NT2/D1 (cell line): ENCODE results near the gene NUF2.
"Not testable (repeated sequence)": the region's sequence is repeated elsewhere in the genome, so short reads cannot be mapped to it uniquely, and the experiment has no call there.

Experiments used
- DNase-seq: peaks from one replicate; pipeline ENCODE4 v3.0.0-alpha.2; 2011; ENCODE audit warnings: low read depth, low spot score
- H3K27me3 ChIP-seq: 2 replicates; pipeline ENCODE4 v1.6.0; 2011; ENCODE audit warnings: mild to moderate bottlenecking; ENCODE audit not compliant: insufficient read length, insufficient read depth
- H3K36me3 ChIP-seq: 2 replicates; pipeline ENCODE4 v1.6.1; 2011; ENCODE audit warnings: mild to moderate bottlenecking, low read length, mixed read lengths; ENCODE audit not compliant: insufficient read depth, insufficient read length
- H3K4me1 ChIP-seq: 2 replicates; pipeline ENCODE4 v1.5.1; 2011; ENCODE audit not compliant: insufficient read depth, insufficient read length
- H3K4me3 ChIP-seq: 2 replicates; pipeline ENCODE4 v1.5.1; 2011; ENCODE audit warnings: low read depth; ENCODE audit not compliant: insufficient read length
- H3K9ac ChIP-seq: 2 replicates; pipeline ENCODE4 v1.6.0; 2011; ENCODE audit warnings: low read depth; ENCODE audit not compliant: insufficient read length
- H3K9me3 ChIP-seq: 2 replicates; pipeline ENCODE4 v1.5.1; 2011; ENCODE audit warnings: mild to moderate bottlenecking, low read length; ENCODE audit not compliant: insufficient read depth
- SUZ12 ChIP-seq: IDR thresholded peaks from 2 replicates; pipeline ENCODE4 v1.6.1; 2011; ENCODE audit not compliant: insufficient read length, insufficient read depth; ENCODE audit errors: extremely low read depth
- YY1 ChIP-seq: IDR thresholded peaks from 2 replicates; pipeline ENCODE4 v1.6.1; 2011; ENCODE audit not compliant: insufficient read length, insufficient read depth
- ZNF274 ChIP-seq: IDR thresholded peaks from 2 replicates; pipeline ENCODE4 v1.6.1; 2011; ENCODE audit warnings: mild to moderate bottlenecking, low read depth, low read length

Gene NUF2

DNA sequence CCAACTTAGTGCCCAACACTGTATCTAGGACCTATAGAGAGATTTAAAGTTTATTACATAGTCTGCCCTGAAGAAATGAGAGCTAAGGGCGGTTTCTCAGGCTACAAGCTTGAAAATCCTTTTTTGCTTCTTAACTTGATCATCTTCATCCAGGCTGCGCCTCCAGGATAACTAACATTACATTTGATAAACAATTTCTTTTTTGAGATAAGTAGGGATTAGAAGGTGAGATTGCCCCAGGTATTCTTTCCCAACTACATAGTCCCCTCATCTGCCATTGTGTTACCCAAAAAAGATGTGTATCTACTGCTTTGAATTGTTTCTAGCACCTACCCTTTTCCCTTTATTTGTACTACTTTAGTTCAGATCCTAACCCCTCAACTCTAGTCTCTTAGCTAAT, 25.4 kb downstream of the NUF2 start:
- H3K4me1 ChIP-seq: no peaks in the 10 kb centered on the region
- peaks cover 59% of the 10 kb centered on the region for H3K36me3 ChIP-seq
- no peak overlapping the region for H3K4me3 ChIP-seq
- no peak overlapping the region for H3K9ac ChIP-seq
- DNase-seq: no peak
- TF ChIP-seq SUZ12: no peak
- TF ChIP-seq YY1: no peak
- TF ChIP-seq ZNF274: no peak
- no peaks in the 10 kb centered on the region for H3K27me3 ChIP-seq
- no peaks in the 10 kb centered on the region for H3K9me3 ChIP-seq

DNA sequence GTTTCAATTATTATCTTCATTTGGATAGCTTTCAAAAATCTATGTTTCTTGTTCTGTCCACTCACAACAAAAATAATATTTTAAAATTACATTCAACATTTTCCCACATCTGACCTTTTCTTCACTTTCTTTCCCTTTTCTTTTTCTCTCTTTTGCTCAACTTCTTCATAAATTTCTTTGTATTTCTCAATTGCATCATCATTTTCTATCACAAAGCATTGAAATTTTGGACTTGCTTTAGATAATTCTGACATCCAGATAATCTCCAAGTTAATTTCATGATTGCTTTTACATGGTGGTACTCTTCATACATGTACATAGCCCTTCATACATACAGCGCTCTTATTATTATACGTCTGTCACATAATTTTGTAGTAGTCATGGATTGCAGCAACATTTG, 30.2 kb downstream of the NUF2 start:
- DNase-seq: no peak
- Histone ChIP-seq H3K4me1 (no peaks in the 10 kb centered on the region), H3K4me3 (no peak overlapping the region), H3K36me3 (peaks cover 53% of the 10 kb centered on the region), H3K27me3 (no peaks in the 10 kb centered on the region), H3K9me3 (no peaks in the 10 kb centered on the region), H3K9ac (no peak overlapping the region)
- no peak for TF ChIP-seq YY1

DNA sequence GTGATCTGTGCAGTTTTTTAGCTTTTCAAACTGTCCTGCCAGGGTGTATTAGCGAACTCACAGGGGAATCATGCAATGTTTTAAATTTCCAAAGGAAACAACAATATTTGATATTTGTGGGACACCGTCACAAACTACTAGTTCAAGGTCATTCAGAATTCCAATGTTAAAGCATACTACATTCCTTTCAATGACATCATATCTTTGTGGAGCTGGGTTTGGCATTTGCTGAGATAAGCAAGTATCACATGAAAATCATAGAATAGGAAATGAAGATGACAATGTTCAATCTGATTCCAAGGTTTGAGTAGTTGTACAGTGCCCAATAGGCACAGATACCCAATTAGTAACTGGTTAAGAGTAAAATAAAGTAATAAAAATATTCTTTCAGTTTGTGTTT, 35.6 kb downstream of the NUF2 start:
- H3K27me3 ChIP-seq: no peaks in the 10 kb centered on the region
- DNase-seq: no peak
- TF ChIP-seq YY1: no peak
- no peak for TF ChIP-seq SUZ12
- no peak for TF ChIP-seq ZNF274
- no peak overlapping the region for H3K4me3 ChIP-seq
- no peaks in the 10 kb centered on the region for H3K4me1 ChIP-seq
- H3K9ac ChIP-seq: no peak overlapping the region
- no peaks in the 10 kb centered on the region for H3K9me3 ChIP-seq
- peaks cover 22% of the 10 kb centered on the region for H3K36me3 ChIP-seq

DNA sequence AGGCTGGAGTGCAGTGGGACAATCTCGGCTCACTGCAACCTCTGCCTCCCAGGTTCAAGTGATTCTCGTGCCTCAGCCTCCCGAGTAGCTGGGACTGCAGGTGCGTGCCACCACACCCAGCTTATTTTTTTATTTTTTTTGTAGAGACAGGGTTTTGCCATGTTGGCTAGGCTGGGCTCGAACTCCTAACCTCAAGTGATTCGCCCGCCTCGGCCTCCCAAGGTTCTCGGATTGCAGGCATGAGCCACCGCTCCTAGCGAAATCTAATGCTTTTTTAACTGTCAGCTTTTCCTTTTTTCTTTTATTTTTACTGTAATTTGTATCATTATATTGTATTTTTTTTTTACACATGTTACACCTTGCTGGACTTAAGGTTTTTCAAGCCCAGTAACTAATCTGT, 36.4 kb downstream of the NUF2 start:
- DNase-seq: not testable (repeated sequence)

DNA sequence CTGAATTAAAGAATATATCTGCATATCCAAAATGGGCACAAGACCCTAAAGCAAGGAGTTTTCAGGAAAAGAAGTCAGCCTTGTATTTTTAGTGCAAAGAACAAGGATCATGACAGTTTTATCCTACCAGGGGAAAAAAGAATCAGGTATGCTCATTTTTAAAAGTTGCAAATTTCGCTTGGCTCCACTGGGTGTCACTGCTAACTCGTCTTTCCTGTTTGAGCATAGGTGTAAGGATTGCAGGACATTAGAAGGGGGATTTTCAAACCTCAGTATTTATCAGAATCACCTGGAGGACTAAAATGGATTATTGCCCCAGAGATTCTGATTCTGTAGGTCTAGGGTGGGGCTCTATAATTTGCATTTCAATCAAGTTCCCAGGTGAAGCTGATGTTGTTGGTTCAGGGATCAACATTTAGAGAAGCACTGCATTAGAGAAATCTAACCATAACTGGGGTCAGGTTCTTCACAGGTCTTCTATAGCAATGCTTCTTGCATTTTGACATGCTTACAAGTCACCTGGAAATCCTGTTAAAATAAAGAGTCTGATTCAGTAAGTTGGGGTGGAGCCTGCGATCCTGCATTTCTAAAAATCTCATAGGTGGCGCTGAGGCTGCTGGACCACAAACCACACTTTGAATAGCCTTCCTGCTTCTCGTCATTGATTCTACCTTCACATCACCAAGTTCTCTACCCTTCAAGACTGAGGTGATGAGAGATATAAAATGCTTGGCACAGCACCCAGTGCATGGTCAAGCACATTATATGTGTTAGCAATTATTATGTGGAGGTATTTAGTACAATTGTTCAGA, 39.6 kb downstream of the NUF2 start:
- Histone ChIP-seq H3K4me1 (no peaks in the 10 kb centered on the region), H3K4me3 (no peak overlapping the region), H3K9ac (no peak overlapping the region), H3K36me3 (no peaks in the 10 kb centered on the region), H3K27me3 (no peaks in the 10 kb centered on the region), H3K9me3 (no peaks in the 10 kb centered on the region)
- DNase-seq: peak; percentile 56
- no peak for TF ChIP-seq ZNF274
- no peak for TF ChIP-seq SUZ12
- TF ChIP-seq YY1: no peak

More for the DNA sequence above, 36.4 kb downstream of the NUF2 start:
- H3K4me3 ChIP-seq, H3K27me3 ChIP-seq, H3K9me3 ChIP-seq, H3K4me1 ChIP-seq, H3K9ac ChIP-seq: not testable (repeated sequence)
- H3K36me3 ChIP-seq: peaks cover 22% of the 10 kb centered on the region

DNA sequence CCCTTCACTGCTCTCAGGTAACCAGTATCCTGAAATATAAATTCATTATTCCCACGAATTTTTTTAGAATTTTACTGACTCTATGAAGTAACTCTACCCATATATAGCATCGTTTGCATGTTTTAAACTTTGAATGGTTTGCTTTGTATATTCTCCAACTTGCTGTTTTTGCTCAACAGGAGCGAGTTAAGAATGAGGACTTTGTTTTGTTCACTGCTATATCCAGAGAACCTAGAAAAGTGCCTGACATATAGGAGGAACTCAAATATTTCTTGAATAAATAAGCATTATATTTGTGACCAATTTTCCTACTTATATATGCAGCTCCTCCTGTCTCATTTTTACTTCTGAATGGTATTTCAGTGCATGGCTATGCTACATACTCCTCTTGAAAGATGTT, 43.4 kb downstream of the NUF2 start:
- Histone ChIP-seq H3K36me3 (no peaks in the 10 kb centered on the region), H3K27me3 (no peaks in the 10 kb centered on the region), H3K4me1 (no peaks in the 10 kb centered on the region), H3K9me3 (no peaks in the 10 kb centered on the region), H3K9ac (no peak overlapping the region), H3K4me3 (no peak overlapping the region)
- TF ChIP-seq SUZ12 (no peak), YY1 (no peak), ZNF274 (no peak)
- no peak for DNase-seq

DNA sequence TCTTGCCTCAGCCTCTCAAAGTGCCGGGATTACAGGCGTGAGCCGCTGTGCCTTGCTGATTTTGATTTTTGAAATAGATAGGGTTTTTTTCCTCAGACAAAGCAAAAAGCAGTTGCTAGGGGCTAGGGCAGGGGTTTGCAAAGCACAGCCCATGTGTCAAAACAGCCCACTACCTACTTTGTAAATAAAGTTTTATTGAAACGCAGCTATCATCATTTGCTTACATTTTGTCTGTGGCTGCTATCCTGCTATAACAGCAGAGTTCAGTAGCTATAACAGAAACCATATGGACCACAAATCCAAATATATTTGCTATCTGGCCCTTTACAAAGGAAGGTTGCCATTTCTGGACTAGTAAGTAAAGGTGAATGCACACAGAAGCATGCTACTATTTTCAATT, 44.8 kb downstream of the NUF2 start:
- Histone ChIP-seq H3K4me1 (no peaks in the 10 kb centered on the region), H3K4me3 (no peak overlapping the region), H3K9ac (no peak overlapping the region), H3K36me3 (no peaks in the 10 kb centered on the region), H3K9me3 (no peaks in the 10 kb centered on the region), H3K27me3 (no peaks in the 10 kb centered on the region)
- no peak for TF ChIP-seq SUZ12
- TF ChIP-seq ZNF274: no peak
- TF ChIP-seq YY1: no peak
- DNase-seq: no peak
